SKM-1 (cell line): ENCODE measurements around the gene OTOP1.
"Not testable (repeated sequence)": the region's sequence is repeated elsewhere in the genome, so short reads cannot be mapped to it uniquely, and the experiment has no call there.

Experiments
- DNase-seq: peaks from one replicate; lab custom pipeline; 2025; ENCODE audit not compliant: unreplicated experiment; lab: John Stamatoyannopoulos, UW

The OTOP1 gene, protein sequence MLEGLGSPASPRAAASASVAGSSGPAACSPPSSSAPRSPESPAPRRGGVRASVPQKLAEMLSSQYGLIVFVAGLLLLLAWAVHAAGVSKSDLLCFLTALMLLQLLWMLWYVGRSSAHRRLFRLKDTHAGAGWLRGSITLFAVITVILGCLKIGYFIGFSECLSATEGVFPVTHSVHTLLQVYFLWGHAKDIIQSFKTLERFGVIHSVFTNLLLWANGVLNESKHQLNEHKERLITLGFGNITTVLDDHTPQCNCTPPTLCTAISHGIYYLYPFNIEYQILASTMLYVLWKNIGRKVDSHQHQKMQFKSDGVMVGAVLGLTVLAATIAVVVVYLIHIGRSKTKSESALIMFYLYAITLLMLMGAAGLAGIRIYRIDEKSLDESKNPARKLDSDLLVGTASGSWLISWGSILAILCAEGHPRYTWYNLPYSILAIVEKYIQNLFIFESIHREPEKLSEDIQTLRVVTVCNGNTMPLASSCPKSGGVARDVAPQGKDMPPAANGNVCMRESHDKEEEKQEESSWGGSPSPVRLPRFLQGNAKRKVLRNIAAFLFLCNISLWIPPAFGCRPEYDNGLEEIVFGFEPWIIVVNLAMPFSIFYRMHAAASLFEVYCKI

DNA sequence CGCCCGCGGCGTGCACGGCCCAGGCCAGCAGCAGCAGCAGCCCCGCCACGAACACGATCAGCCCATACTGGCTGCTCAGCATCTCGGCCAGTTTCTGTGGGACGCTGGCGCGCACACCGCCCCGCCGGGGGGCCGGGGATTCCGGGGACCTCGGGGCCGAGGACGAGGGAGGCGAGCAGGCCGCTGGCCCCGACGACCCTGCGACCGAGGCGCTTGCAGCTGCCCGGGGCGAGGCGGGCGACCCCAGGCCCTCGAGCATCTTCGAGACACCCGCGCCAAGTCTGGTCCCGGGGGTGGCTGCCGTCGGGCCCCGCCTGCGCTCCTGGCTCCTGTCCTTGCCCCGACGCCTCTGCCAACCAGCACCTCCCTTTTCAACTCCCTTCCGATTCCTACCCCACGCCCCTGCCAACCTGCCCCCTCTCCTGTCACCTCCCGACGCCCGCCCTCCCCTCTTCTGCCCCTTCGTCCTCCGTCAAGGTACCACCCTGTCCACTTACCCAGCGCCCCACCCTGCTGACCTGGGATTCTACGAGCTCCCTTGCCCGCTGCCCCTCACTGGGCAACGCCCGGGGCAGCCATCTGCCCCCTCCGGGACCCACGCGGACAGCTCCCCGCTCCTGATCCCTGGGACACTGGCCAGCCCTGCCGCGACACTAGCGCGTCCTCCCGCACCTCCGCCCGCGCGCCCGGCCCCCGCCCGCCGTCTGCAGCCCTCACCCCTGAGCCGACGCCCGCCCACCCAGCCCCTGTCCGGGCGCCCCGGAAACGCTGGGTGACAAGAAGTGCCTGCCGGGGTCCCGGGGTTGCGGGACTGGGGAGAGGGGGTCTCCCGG is at the start of gene OTOP1:
TSS of gene OTOP1 (minus strand) at position 324 of the 833 bp plus-strand sequence. CDS start at position 259, 65 bp downstream.
- DNase-seq = no peak

DNA sequence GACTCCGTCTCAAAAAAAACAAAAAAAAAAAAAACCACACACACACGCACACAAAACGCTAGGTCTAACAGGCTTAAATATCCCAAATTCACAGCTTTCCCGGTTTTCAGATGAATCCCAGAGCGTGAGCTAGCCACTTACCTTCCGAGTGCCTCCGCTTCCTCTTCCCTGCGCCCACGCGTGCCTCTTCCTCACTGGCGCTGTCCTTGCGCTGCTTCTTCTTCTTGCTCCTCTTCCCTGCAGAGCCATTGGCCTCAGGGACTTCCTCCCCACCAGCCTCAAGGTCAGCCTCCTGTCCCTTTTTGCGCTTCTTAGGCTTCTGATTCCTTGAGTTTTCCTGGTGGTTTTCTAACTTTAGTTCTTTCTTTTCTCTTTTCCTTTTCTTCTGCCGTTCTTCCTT is 47.5 kb upstream of the OTOP1 start:
- DNase-seq = no peak

DNA sequence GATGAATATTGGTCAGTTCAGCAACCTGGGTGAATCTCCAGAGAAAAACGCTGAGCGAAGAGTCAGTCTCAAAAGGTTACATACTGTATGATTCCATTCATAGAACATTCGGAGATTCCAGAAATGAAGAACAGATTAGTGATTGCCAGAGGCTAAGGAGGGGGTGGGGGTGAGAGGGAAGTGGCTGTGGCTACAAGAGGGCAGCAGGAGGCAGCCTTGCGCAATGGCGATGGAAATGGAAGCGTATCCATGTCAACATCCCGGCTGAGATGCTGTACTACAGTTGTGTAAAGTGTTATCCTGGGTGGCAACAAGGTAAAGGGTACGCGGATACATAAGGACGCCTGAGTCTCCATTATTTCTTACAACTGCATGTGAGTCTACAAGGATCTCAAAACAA is 45.2 kb upstream of the OTOP1 start:
- no peak for DNase-seq

DNA sequence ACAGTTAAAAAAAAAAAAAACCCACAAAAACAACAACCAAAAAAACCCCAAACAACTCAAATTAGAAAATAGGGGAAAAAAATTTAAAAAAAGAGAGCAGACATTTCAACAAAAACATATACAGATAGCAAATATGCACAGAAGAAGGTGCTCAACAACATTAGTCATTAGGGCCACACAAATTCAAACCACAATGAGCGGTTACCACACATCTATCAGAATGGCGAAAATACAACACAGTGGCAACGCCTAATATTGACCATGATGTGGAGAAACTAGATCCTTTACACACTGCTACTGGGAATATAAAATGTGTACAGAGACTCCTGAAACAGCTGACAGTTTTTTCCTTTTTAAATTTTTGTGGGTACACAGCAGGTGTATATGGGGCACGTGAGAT is 43.8 kb upstream of the OTOP1 start:
- no peak for DNase-seq

DNA sequence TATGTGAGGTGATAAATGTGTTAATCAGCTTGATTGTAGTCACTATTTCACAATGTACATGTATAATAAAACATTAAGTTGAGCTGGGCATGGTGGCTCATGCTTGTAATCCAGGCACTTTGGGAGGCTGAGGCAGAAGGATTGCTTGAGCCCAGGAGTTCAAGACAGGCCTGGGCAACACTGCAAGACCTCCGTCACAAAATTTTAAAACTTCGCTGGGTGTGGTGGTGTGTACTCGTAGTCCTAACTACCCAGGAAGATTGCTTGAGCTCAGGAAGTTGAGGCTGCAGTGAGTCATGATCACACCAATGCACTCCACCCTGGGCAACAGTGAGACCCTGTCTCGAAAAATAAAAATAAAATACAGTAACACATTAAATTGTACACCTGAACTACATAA is 43.1 kb upstream of the OTOP1 start:
- DNase-seq = no peak

DNA sequence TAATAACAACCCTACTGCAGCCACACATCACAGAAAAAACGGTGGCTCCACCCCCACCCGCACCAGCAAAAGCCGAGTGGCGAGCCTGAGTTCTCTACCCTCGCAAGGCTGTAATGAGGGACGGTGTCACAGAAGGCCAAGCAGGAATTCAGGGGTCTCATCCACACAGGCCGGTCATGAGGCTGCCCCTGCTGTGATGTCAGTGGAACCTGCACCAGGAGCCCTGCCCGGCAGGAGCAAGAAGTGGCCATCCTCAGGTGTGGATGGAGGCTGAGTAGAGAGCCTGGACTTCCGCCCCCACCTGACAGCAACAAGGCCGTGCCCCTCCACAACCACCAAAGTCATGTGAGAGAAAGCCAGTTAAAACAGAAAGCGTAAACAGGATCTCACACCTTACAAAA is 42.6 kb upstream of the OTOP1 start:
- no peak for DNase-seq

DNA sequence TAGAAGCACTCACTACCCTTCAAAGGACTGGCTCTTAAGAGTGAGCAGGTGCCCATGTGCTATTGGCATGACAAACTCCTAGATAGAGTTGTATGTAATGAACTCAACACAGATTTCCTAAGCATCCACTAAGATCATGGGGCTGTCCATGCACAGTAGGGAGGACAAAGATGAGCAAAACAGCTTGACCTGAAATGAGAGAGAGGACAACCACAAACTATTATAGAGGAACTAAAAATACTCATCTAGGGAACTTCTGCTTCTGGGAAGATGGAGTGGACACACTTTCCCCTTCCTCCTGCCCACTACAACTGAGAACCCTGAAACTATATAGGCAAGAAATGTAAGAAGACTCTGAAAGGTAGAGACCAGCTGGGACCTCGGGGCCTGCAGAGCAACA is 42.0 kb upstream of the OTOP1 start:
- DNase-seq = peak; percentile 7

DNA sequence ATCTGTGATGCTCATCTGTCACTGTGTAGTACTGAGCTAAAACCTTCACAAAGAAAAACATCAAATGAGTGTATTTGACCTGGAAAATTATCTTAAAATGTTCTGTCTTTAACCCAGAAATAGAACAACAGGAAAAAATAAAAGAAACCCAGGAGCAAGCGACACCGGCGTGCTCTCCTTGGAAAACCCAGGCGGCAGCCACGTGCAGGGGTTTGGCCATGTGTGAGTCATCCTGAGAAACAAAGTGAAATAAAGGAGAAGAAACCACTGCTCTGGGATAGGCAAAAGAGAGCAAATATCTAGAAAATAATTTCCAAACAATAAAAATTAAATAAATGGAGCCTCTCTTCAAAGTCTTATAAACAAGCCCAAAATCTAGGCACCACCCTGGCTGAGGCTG is 41.3 kb upstream of the OTOP1 start:
- DNase-seq = no peak

DNA sequence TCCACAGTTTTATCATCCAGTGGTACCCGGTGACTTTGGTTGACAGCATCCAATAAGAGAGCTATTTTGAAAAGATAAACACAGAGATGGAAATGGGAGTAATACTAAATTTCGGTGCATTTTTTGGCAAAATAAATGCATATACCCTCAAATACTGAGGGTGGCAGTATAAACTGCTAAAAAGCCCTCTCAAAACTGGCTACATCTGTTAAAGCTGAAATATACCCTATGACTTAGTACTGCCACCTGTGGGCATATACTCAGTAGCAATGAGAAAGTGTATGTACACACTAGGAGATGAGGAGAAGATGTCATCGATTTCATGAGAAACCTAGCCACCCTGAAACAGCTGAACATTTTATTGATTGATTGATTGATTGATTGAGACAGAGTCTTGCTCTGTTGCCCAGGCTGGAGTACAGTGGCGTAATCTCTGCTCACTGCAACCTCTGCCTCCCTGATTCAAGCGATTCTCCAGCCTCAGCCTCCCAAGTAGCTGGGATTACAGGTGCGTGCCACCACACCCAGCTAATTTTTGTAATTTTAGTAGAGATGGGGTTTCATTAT is 33.5 kb upstream of the OTOP1 start:
- DNase-seq = peak; percentile 42

DNA sequence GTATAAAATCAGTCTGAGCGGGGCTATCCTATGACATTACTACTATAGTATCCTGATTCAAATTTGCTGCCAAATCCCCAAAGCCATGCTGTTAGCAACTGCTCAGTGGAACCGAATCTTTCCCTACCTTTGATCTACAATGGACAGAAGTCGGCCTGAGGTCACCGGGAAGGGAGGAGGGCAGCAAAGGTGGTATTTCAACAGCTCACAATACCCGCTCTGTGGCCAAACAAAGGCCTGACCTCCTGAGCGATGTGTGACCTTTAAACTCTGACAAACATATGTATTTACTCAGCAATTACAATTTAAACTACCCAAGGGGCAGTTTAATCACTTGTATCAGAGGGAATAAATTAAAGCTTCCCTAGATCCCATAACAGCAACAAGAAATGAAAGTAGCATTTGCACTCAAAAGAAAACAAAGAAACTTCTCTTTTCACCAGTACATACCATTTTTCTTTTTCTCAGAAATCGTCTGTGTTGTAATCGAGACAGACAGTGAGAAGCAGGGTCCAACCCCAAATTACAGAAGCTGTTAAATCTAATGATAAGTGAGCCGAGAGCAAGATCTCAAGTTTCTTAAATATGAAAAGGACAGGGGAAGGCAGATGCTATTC is 32.9 kb upstream of the OTOP1 start:
- DNase-seq = no peak

DNA sequence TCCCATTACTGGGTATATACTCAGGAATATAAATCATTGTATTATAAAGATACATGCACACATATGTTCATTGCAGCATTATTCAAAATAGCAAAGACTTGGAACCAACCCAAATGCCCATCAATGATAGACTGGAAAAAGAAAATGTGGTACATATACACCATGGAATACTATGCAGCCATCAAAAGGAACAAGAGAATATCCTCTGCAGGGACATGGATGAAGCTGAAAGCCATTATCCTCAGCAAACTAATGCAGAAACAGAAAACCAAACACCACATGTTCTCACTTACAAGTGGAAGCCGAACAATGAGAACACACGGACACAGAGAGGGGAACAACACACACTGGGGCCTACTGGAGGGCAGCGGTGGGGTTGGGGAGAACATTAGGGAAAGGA is 31.0 kb upstream of the OTOP1 start:
- not testable (repeated sequence) for DNase-seq

DNA sequence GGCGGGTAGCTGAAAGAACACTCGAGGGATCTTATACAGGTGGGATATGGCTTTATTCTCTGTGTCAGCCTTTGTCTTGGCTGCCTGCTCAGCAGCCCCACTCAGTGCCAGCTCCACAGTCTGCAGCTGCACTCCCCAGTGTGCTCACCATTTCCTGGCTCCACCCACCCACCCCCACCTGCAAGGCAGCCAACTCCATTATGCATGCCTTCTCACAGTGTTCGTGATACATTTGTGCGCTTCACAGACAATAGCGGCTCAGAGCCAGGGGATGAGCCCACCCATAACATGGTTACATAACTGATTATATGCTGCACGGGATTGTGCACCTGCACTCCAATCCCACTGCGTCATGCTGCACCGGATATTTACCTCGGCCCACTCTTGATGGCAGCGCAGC is 30.1 kb upstream of the OTOP1 start:
- no peak for DNase-seq

DNA sequence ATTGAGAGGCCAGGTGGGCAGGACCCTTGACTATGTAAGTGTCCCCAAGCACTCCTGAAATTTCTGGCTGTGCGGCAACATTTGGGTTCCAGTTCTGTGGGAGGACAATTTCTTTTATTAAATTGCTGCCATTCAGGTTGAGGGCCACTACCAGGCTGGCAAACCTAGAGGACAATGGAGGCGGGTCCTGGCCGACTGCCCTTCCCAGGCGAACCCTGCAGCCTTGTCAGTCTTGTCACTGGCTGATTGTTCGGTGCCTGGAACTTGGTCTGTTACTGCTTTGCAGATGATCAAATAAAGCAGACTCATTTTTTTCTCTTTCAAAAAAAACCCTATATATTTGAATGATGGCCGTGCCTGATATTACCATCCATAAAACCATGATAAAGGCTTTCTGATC is 27.9 kb upstream of the OTOP1 start:
- no peak for DNase-seq

DNA sequence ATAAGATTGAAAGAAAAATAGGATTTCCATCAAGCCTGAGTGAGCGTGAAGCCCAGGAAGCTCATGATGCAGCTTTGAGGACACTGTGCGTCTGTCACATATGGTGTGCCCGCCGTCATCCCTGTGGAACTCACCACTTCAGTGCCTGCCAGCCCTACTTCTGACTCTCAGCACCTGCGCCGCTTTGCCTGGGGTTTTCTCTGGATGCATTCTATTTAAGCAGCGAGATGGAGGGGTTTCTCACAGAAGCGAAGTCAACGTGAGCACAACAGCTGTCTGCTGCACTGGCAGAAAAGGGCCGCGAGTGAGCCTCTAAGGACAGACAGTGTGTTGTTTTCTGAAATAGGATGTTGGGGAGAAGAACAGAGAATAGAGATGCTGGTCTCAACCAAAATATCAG is 27.5 kb upstream of the OTOP1 start:
- no peak for DNase-seq

DNA sequence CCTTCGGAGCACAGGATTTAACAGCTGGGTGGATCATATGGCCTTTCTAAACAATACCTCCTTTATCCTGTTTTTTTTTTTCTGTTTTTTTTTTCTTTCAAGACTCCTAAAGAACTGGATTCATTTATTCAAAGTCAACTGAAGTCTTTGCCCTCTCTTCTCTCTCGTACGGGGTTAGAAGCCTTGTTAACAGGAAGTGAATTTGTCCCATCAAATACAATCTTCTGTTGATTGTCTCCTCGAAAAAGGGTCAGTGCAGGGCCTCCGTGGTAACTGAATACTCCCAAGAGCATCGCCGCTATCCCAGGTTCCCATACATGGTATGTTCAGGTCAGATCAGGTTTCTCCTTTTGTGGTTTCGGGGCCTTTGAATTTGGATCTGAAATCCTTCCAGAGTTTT is 23.1 kb upstream of the OTOP1 start:
- no peak for DNase-seq

DNA sequence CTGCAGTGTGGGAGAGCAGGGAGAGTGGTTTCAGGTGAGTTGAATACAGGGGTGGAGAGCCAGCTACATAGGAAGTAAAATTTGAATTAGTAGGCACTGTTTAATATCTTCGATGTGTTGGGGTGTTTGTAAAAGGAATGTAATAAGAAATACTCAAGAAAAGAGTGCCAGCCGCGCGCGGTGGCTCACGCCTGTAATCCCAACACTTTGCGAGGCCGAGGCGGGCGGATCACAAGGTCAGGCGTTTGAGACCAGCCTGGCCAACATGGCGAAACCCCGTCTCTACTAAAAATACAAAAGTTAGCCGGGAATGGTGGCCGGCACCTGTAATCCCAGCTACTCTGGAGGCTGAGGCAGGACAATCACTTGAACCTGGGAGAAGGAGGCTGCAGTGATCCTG is 22.6 kb upstream of the OTOP1 start:
- not testable (repeated sequence) for DNase-seq

DNA sequence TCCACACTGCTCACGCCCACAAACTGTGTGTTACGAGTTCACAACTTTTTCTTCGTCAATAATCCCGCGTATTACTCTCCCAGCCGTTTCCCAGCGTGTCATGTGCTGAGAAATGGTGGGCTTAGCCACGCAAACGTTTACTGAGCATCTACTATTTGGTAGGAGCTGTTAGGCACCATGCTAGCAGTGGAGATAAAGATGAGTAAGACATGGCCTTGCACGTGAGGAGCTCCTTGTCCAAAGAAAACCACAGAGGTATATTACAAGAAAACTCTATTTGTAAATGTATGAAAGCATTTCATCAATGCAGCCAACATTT is 22.1 kb upstream of the OTOP1 start:
- DNase-seq = no peak

DNA sequence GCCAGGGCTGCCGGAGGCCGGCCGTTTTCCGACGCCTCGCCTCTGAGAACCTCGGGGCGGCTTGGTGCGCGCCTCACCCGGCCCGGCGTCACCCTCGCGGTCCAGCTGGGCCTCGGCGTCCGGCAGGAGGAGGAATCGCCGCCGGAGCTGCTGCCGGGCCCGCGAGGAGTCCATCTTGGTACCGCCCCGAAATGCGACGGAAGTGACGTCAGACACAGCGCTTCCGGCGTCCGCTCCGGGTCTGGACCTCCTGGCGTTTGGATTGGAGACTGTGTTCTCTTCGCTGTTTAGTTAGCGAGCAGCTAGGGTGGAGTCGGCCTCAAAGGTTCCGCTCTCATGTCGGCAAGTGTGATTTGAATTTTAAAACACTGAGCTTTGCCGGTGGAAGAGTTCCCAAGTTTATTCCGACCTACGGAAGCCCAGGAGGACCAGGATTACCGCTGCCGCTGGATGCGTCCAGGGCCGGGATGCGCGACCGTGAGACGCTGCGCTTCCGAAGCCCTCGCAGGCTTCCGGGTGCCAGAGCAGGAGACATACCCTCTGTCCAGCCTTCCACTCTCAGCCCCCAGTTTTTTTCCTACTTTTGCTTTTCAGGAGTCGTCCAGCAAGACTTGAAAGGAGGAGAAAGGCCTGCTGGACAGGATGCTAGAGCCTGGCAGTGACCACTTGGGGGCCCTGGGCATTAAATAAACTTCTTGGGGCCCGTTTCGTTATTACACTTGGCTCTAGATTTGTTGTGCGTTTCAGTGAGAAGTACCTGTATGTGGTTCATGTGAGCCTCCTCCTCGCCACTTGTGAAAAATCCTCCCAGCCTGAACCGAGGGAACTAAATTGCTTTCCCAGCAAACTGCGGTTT is 21.5 kb upstream of the OTOP1 start, which contains the start of gene TMEM128:
TSS of gene TMEM128 (minus strand) at position 195 of the 856 bp plus-strand sequence. CDS start at position 174, 21 bp downstream.
- DNase-seq = peak; percentile 81

DNA sequence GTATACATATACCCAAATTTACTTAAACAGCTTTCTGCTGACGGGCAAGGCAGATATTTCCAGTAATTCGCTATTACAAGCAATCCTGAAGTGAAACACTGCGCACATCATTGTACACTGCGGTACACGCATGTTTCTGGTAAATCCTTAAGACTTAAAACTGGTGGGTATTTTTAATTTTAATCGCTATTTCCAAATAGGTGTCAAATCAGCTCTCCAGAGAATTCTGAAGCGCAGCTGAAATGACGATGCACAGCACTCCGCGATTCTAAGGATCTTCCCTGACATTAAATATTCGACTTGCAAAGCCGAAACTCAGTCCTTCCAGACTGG is 20.9 kb upstream of the OTOP1 start:
- DNase-seq = no peak

DNA sequence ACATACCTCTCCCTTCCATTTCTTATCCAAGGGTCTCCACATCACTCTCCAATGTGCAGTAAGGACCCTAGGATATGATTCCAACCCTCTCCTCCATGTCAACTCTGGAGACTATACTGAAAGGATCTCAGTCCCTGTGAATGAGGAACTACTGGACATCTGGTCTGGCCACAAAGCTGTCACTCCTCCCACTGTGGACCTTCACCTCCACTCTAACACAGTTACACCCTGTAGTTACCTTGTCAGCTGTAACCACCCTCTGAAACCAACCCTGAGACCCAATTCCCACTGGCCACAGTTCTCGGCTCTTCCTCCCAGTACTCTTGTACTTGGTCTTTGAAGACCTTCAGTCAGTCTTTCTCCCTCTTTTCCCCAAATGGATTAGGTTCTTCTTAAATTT is 18.4 kb upstream of the OTOP1 start:
- no peak for DNase-seq
